Activated naive CD8-positive, alpha-beta T cell treated with anti-CD3 and anti-CD28 coated beads, Interleukin-2, amount 50 U/mL, for 16 hours (primary cell): ENCODE data around the gene PNRC2.

Source experiments
- DNase-seq: peaks from one replicate; pipeline ENCODE4 v3.0.0-alpha.2; 2020; ENCODE audit warnings: low read depth, low spot score

PNRC2 gene

DNA sequence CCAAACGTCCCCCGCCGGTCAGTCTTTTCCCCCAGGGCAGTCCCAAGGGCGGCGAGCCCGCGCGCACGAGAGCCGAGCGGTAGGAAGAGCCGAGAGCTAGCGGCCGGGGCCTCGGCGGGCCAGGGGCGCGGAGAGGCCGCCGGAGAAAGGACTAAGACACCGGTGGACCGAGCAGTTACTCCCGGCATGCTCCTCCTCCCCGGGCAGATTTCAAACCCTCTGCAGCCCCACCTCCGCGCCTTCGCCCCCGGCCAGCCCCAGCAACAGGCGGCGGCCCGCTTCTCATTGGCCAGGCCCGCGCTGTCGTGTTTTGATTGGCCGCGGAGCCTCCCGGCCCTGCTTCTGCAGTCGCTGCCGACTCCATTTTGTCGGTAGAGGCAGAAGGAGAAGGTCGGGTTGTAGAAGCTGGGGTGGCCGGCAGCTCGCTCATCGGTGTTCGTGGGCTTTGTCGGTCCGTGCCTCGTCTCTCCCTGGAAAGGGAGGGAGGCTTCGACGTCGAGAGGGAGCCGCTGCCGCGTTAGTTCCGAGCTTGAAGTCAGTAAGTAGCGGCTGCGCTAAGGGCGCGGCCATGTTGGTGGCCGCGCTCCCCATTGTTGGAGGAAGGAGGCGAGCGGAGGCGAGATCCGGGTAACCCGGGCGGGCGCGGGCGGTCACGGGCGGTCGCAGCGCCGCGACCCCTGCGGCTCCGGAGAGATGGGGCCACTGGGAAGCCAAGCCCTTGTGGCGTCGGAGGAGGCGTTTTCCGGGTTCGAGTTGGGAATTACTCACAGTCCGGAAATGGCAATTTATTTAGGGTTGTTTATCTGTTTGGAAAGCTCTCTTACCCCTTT is at the start of gene PNRC2:
PNRC2 (plus strand) TSS at position 368 of the 830 bp plus-strand sequence. CDS start 1,630 bp downstream, outside the sequence.
- peak; percentile 91 for DNase-seq

GRCh38 chr1:23910144-23910543 is 49.5 kb upstream of the PNRC2 start:
- no peak for DNase-seq

- no peak for DNase-seq
Observed at GRCh38 chr1:23910553-23911246, 48.9 kb upstream of the PNRC2 start.

DNA sequence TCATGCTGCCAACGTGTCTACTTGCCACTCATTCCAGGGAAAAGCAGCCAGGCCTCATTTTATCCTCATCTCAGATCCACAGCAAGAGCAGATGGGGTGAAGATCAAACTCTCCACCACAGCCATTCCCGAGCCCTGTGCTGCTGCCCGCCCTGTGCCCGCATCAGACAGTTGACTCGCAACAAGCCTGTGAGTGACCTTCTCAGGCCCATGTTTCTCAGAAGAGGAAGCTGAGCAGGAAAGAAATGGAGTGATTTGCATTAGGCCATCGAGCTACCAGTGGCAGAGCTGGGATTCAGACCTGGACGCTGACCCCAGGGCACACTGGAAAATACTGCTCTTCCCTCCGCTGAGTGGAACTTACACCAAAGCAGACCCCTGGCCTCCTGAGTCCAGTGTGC is 47.7 kb upstream of the PNRC2 start:
- no peak for DNase-seq

- no peak for DNase-seq
Observed at GRCh38 chr1:23913212-23913880, 46.3 kb upstream of the PNRC2 start, which contains the start of gene CNR2. Gene CNR2, minus strand, starts transcription at chr1:23913362. Its CDS starts 37,745 bp downstream, at chr1:23875617.

GRCh38 chr1:23914921-23915320 is 44.7 kb upstream of the PNRC2 start:
- DNase-seq = no peak

DNA sequence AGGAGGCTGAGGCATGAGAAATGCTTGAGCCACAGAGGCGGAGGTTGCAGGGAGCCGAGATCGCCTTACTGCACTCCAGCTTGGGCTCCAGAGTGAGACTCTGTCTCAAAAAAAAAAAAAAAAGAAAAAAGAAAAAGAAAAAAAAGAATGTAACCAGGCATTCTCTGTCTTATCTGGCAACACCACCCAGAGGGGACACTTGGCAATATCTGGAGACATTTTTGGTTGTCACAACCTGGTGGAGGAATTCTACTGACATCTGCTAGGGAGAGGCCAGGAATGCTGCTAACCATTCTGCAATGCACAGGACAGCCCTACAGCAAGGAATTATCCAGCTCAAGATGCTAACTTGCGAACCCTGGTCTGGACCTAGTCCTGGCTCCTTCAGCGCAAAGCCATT is 44.2 kb upstream of the PNRC2 start:
- DNase-seq = no peak

DNA sequence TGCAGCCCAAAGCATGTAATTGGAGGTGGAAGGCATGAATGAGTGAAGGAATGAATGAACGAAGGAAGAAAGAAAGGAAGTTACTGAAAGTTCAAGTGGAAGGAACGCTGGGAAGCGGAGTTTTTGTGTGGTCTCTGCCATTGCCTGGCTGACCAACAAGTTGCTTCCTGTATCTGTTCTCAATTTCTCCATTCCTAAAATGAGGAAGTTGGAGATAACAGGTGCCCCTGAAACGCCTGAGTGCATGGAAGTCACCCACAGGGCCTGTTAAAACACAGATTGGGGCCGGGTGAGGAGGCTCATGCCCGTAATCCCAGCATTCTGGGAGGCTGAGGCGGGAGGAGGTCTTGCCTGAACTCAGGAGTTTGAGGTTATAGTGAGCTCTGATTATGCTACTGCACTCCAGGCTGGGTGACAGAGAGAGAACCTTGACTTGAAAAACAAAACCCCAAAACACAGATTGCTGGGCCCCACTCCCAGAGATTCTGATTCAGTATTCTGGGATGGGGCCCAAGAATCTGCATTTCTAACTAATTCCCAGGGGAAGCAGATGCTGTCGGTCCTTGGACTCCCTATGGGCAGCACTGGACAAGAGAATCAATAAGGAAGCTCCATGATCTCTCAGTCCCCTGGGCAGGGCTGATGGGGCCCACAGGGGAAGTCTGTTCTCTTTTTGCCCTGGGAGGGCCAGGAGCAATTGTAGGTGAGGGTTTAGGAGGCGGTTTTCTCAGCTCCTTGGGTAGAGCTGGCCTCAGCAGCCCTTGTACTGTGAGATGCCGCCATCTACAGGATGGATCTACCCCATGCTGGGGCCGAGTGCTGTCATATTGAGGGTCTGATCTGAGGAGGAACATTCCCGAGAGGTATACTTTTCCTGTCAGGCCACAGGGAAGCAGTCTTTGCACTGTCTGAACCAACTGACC is 43.2 kb upstream of the PNRC2 start:
- DNase-seq = peak; percentile 15

DNA sequence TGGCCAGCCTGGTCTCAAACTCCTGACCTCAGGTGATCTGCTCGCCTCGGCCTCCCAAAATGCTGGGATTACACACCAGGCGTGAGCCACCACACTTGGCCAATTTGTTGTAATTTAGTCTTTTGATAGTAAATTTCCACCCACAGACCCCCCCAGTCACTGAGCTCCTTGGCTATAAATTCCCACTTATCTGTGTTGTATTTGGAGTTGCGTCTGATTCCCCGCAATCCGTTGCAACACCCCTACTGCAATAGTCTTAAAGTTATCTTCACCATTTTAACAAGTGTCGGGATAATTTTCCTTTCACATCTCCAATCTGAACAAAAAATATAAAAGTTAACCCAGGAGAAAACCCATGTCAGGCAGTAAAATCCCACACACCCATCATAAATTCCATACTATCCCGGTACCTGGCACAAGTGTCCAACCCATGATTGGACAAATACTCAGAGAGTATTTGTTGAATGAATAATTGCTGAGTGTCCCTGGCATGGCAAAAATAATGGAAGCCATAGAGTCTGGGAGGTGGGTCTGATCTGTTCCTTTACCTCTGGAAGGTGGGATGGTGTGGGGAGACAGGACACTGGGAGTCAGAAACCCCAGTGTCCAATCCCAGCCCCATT is 37.2 kb upstream of the PNRC2 start:
- no peak for DNase-seq

DNA sequence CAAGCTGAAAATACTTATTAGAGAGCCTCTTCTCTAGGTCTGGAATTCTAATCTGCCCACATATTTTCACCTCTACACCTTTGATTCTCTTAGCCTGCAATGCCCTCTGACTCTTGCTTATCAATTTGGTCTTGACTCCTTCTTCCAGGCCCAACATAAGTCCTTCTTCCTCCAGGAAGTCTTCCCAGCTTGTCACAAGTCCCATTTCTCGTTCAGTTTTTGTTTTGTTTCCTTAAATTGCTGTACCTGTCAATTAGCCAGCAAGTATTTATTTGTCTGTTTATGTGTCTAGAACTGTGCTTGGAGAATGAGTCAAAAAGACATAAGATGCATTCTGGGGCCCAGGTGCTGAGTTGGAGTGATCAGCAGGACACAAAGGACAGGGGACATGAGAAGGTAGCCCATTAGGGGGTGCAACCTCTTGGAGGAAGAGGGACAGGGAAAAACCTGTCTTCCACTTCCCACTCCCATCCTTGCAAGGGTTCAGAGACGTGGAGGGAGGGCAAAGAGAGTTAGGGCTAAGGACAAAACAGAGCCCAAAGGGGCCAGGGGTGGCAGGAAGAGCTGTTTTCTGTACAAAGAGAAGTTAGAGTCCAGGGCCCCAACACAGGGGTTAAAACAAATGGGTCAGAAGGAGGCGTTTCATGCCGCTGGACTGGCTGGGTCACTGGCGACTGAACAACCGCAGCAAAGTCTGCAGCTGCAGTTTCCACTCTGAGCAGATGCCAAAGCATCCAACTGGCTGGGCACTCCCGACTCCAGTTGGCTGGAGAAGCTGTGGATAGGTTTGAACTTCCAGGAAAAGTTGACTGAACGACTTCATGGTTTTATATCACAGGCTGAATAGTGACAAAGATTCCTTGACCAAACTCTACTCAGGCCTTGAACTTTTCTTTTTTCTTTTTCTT is 35.8 kb upstream of the PNRC2 start:
- no peak for DNase-seq

DNA sequence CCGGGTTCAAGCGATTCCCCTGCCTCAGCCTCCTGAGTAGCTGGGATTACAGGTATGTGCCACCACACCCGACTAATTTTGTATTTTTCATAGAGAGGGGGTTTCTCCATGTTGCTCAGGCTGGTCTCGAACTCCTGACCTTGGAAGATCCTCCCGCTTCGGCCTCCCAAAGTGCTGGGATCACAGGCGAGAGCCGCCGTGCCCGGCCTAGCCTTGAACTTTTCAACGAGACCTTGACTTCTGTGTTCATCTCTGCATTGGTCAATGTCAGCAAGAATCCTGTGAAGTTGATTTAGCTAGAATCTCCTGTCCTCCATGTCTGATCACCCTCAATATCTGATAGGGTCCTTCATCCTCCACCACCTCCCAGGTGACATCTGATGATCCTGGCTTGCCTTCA is 35.0 kb upstream of the PNRC2 start:
- DNase-seq = no peak

DNA sequence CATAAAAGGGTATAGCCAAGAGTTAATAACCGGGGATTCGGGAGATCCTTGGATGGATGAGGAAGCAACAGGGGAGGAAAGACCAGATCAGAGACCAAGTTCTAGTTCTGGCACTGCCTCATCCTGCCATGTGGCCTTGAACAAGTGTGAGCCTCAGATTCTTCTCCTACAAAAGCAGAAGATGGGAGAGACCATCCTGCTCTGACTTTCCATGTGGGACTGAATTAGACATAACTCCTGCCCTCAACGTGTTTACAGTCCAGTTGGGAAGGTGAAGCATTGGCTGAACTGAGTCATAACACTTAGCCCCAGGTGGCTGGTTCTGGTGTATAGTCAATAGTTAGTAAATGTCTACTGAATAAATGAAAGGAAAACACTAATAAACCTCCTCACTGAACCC is 34.3 kb upstream of the PNRC2 start:
- no peak for DNase-seq

DNA sequence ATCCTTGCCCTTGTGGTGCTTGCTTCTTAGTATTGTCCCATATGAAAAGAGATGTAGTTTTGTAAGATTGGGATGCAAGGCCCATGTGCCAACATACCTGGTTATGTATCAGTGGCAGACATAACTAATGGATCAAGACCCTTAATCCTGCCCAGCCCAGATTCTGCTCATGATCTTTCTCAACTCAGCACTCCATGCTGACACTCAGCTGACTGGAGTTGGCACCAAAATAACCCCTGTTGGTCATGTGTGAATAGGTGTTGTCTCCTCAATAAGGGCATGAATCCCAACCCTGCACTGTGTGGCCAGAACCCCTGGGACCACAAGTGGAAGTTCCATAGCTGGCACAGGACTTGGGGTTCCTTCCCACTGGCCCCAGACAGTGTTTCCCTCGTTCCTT is 32.5 kb upstream of the PNRC2 start:
- no peak for DNase-seq

- DNase-seq = no peak
Observed at GRCh38 chr1:23928789-23929188, 30.8 kb upstream of the PNRC2 start.

- DNase-seq = no peak
Observed at GRCh38 chr1:23930270-23930669, 29.4 kb upstream of the PNRC2 start.

GRCh38 chr1:23930861-23931490 is 28.7 kb upstream of the PNRC2 start:
- DNase-seq = no peak

- no peak for DNase-seq
Observed at GRCh38 chr1:23931491-23931880, 28.1 kb upstream of the PNRC2 start.

- no peak for DNase-seq
Observed at GRCh38 chr1:23936481-23937176, 23.0 kb upstream of the PNRC2 start.

DNA sequence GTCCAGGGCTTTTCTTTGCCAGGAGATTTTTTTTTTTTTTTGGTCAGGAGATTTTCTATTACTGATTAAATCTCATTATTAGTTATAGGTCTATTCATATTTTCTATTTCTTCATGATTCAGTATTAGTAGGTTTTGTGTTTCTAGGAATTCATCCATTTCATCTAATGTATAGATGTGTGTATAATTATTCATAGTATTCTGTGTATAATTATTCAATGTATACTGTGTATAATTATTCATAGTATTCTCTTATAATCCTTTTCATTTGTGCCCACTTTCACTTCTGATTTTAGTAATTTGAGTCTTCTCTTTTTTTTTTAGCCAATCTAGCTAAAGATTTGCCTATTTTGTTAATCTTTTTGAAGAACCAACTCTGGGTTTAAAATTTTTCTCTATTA is 12.3 kb upstream of the PNRC2 start:
- no peak for DNase-seq
